LHCN-M2 (cell line): ENCODE measurements around the gene LHX1. TPM values are rescaled to one million over a fixed set of nuclear protein-coding genes. Genes with fewer than 3 reads are reported as not detected.

ENCODE experiments used
- DNase-seq: peaks from one replicate; pipeline ENCODE4 v3.0.0-alpha.2; 2012; ENCODE audit warnings: low read depth
- total RNA-seq: library from RNA; depleted of rRNA; stranded (reverse); fragments of >200 nt; gene quantifications from 2 replicates; pipeline ENCODE4 v1.2.3, GENCODE V29; 2014

LHX1 gene
- total RNA-seq, 1 experiment from 2014 or later, result not detected

DNA sequence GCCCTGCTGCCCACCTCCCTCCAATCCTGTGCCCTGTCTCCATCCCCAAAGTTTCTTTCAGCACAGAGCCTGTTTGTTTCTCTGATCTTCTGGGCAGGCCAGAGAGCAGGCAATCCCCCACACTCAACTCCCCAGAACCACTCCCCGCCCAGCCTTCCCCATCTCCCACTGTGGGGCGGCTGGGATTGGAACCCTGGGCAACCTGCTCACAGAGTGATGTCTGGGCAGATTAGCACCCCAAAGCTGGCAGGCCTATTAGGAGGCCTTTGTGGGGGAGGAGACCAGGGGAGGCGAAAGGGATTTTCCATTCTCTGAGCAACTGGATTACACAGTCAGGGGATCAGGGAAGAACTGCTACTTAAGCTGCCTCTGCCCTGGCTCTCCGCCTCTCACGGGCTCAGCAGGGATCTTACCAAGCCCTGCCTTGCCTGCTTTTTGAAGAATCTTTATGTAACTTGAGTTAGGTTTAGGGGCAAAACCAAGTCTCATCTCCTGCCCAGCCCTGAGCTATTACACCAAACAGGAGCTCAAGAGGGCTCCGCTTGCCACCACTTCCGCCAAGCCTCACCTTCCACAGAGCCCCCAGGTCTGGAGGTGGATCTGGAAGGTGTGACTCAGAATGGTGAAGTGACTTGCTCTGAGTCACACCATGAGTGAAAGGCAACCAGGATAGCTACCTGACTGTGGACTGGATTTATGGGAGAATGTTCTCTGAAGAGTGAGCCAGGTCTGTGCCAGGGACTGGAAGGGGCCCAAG, 16.0 kb upstream of the LHX1 start:
- no peak for DNase-seq

DNA sequence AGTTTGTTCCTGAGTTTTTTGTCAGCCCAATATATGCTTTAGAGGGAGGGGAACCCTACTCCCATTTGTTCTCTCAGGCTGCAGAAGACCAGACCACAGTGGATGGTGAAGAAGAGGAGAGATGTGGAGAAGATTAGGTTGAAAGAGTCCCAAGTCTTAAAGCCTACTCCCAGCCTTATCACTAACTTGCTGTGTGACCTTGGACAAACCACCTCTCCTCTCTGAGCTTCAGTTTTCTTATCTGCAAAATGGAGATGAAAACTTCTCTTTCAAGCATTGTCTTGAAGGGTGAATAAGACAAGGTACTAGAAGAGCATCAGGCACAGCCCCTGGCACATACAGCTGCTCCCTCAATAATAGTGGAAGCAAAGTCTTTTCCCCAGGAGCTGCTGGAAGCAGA, 15.1 kb upstream of the LHX1 start:
- no peak for DNase-seq

DNA sequence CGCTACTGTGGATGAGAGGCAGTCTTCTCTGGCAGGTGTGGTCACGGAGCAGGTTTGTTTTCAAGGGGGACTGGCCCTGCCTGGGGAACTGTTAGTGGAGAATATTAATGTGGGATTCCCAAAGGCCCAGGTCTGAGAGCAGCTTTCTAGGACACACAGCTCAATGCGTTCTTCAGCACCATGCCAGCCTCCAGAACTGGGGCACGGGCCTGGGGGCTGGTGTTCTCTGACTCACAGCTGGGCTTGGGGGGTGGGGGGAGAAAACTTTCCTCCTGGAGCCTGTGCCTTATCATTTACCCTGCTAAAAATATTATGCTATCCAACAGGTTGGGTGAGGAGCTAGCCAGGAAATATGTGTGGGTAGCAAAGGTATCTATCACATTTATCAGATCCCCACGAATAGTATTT, 13.5 kb upstream of the LHX1 start:
- no peak for DNase-seq

DNA sequence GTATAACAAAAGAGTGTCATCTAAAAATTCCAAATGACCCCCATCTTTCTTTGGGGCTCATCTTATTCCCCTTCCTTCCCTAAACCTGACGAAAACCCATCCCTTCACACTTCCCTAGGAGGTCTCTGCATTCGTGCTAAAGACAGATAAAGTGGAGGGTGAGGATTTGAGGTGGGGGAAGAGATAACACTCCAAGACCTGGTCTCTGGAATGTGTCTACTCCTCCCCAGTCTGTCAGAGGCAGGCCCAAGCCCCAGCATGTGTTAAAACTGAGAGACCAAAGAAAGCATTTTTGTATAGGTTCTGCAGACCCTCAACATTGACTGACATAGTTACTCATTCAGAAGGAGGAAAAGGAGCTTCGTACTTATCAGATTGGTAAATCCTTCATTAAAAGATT, 11.0 kb upstream of the LHX1 start:
- DNase-seq, result no peak

DNA sequence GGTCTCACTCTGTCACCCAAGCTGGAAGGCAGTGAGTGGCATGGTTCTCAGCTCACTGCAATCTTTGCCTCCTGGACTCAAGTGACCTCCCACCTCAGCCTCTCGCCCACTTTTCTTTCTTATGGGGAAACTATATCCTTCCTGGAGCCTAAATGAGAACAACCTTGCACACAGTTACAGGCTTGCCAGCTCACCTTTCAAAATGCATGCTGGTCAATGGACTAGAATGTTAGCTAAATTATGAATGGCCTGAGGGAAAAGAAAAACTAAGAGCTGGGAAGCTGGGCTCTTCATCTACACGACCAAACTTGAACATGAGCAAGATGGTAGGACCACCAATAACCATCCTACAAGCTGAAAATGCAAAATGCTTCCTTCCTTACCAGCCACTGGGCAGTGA, 10.6 kb upstream of the LHX1 start:
- no peak for DNase-seq

DNA sequence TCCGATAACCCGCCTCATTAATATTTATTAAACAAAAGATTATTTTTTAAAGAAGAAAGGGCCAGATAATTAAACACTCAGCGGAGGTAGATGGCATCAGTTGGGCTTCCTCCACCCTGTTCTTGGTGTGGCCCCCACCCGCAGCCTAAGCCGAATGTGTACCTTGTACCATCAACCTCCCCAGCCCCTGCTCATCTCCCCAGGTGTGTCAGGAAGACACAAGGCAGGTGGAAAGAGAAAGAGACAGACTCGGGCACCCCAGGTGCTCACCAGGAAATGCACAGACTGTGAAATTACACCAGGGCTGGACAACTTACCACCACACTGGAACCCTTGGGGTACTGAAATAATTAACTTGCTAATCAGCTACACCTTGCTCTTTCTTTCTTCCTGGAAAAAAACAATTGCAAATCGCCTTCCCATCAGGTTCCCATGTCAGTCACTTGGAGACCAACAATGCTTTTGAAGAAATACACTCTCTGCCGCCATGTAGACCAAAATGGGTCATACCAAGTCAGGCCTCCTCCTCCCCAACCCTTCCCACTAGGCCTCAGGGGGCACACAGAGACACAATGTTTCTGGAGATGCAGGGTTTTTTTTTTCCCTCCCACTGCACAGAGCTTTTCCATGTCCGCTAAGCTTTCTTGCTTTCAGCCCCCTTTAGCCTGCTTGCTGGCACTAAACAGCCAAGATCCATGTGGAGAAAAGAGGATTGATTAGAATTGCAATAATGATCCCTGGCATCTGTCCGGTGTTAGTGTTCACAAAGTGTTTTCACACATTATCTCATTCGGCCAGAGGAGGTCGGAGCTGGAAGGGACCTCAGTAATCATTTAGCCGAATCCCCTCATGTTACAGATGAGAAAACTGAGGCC, 8.6 kb upstream of the LHX1 start:
- DNase-seq, result no peak

DNA sequence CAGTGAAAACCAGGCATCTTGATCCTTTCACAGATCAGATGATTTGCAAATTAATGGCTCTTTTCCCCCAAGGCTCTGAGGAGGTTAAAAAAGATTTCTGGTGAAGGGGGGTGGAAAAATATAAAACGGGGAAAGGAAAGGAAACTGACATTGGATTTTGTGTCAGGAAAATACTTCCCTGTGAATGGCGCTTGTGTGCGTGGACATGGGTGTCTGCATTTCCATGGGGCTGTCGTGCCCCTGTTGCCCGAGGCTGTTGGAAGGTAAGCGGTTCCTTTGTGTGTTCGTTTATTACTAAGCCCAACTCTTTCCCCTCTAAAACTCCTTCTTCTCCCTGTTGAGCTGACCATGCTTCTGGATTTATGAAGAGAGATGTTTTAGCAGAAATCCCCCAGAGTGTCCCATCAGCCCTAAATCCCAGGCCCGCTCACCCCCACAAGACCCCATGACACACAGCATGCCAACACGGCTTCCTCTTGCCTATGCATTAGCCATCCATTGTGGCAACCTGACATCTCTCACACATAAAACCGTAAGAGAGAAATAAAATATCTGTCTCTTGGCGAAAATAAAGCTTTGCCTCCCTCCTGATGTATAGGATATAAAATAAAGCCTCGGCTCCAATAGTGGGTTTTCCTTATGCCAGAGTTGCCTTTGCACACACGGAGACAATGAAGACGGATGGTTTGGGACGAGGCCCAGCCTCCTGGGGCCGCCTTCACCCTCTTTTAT, 7.3 kb upstream of the LHX1 start:
- DNase-seq, result no peak

DNA sequence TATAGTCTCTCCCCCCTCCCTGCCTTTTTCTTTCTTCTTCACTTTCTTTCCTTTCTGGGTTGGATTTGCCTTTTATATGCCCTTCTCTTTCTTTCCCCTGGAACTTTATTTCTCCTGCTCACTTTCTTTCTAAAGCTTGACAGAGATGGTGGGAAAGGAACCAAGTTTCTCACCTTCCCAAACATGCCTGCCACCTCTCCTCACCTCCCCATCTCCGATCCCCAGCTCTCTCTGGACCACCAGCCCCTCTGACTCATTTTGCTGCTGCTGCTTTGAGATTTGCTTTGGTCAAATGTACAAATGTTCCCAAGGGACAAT, 6.7 kb upstream of the LHX1 start:
- DNase-seq, result no peak

DNA sequence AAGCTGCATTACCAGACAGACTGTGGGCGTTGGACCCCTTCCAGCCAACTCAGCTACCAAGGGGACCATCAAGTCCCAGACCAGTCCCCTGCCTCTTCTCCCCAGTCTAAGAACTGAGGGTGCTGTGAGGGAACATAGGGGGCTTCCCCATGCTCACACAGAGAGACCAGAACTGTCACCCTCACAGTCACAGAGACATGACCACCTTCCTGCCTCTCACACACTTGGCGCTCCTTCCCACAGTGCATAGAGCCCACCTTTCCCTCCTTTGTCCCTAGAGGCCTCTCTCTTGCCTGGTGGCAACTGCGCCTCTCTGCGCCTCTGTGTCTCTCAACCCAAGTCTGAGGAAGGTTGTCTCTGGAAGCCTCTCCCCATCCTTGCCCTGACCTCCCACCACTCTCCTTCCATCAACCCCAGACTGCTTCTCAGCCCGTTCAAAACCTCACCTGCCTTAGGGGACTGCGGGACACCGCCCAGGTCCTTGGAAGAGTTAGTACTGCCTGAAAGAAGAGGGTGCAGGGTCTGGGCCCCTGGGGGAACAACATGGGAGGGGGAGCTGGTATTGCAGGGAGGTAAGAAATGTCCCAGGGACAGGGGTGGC, 6.1 kb upstream of the LHX1 start:
- DNase-seq, result no peak

DNA sequence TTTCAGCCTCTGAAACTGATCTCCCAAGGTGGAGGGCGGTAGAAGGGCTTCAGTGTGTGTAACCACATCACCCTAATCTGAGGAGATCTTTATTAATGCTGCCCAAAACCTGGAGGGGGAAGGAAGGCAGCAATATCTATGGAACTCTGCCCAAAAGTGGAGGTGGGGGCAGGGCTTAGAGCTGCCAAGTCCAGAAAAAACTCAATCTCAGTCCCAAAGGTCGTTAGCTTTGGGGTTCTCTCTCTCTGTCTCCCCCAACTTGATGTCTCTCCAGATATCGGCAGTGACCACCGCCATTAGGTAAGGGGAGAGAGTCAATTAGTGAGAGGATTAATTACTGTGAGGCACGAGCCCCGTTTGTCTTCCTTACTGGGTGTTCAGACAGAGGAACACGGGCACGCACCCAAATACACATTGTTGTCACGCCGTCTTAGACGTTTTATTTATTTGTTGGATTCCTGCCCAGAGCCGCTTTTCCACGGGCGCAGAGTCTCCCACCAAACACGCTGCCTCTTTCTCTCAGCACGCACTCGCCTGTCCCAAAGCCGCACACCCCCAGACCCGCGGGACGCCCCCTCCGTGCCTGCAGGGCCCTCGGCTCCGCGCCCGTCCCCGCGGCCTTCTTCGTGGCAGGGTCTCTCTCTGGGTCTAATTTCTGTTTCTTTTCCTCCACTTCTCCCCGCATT, 5.4 kb upstream of the LHX1 start:
- DNase-seq, result no peak

DNA sequence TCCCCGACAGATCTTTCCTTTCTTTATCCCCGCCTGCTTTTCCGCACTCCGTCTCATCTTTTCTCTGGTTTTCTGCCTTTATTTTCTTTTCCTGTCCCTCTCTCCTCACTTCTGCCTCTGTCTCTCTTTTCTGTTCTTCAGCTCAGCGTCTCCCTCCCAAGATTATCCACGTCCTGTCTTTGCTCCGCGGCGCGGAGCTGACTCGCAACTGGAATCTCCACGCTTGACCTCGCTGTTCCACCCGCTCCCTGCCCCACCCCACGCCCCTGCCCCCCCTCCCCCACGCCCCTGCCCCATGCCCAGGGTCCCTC, 4.9 kb upstream of the LHX1 start:
- DNase-seq, result no peak

DNA sequence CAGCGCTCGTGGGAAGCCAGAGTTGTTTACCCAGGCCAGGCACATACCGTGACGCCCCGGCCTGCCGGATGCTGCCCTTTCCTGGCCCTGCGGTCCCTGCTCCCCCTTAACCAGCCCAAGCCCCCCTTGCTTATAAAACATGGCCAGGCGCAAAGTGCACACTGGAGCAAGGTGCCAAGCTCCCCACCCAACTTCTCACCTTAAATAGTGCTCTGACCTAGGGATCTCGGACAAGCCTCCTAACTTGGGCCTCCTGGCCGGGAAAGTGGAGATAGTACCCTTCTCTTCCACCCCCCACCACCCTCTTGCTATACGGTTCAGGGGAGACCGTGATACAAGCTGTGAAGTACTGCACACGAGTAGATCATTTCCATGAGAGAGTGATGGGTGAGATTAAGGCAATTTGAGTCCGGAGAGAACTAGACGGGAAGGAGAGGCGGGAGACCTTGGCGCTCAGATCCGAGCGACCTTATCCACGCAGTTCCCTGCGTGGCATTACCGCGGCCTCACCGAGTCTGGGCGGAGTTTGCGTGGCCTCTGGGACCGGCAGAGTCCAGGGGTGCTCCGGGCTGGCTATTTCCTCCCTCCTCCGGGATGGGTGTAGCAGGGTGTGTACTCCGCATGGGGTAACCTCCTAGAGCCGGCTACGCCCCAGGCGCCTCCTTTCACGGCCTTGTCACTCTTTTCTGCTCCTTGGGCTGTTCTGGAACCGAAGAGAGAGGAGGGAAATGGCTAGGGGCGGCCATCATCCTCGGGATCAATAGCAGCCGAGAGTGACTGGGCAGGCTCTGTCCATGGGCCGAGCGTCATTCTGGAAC, 4.4 kb upstream of the LHX1 start:
- DNase-seq, result no peak

DNA sequence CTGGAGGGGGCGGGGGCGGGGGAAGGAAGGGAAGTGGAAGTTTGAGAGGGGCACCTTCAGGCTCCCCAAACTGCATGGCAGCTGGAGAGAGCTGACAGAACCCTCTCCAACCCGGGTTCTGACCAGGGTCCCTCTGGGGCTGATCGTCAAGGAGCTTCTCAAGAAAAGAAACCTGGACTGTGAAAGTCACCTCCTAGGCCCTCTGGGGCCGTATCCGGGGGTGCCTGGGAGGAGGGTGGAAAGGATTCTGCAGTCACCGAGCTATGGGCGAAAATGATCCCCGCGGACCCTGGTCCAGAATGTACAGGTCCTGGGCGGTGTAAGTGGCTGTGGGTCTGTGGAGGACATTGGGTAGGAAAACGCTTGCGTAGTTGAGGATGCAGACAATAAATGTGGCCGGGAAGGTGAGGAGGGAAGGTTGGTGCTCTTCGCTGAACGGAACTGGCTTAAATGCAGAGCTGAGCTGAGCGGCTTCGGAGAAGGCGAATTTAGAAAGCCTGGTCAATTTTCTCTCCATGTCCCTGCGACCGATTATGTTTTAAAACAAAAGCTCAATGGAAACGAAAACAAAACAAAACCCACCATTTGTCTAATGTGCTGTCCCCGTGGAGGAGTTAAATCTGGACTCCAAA, 3.6 kb upstream of the LHX1 start:
- no peak for DNase-seq

DNA sequence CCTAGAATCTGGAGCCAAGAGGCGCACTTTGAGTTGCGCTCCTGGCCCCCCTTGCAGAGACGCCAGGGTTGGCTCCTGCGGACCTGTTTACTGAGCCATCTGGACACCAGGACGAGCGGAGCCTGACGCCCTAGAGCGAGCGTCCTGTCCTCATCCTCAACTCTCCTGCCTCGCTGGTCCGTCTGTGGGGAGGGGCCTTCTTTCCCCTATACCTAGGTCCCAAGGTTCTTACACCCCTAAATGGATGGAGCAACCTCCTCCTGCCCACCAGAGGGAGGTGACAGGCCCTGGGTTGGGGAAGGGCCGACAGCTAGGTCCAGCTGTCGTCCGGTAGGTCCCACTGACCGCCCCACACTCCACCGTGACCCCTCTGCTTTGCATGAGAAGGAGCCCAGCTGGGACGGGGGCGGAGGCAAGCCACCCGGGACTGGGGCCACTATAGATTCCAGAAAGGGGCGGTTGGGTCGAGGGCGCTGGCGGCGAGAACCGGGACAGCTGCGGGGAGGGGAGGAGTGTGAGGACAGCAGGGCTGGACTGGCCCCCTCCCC, 3.1 kb upstream of the LHX1 start:
- DNase-seq, result no peak

DNA sequence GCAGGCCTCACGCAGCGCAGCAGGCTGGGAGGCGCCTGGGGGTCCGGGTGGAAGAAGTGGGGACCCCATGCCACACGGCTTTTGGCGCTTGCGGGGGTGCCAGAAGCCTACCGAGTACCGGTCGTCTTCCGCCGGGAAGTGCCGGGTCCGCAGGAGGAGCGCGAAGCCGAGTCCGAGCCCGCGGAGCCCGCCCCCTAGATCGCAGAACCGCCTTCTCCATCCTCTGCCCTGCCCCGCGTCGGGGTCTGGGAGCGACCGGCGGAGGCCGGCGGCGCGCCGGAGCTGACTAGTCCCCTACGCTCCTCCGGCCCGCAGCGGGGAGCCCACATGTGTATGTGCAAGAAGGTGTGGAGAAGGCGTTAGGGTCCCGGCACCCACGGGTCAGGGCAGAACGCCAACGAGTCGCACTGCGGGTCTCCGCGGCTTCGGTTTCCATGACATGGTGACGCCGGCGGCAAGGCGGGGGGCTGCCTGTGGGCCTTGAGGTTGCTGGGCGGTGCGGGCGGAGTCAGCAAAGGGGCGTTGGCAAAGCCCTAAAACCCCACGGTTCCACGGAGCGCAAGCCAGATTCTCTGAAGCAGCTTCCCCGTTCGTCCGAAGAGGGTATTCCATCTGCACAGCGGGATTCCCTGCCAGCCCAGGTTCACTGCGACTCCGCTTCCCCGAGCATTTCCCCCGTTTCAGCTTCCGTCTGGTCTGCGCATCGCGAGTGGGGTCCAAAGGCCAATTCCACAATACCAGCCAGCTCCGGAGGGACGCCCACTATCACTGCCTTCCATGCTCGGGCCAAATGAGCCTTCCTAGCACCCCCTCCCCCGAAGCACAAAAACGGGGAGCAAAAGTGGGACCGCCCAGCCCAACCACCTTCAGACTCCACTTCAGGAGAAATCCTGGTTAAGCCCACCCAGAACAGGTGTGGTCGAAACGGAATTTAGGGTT, 2.3 kb upstream of the LHX1 start:
- DNase-seq, result no peak

DNA sequence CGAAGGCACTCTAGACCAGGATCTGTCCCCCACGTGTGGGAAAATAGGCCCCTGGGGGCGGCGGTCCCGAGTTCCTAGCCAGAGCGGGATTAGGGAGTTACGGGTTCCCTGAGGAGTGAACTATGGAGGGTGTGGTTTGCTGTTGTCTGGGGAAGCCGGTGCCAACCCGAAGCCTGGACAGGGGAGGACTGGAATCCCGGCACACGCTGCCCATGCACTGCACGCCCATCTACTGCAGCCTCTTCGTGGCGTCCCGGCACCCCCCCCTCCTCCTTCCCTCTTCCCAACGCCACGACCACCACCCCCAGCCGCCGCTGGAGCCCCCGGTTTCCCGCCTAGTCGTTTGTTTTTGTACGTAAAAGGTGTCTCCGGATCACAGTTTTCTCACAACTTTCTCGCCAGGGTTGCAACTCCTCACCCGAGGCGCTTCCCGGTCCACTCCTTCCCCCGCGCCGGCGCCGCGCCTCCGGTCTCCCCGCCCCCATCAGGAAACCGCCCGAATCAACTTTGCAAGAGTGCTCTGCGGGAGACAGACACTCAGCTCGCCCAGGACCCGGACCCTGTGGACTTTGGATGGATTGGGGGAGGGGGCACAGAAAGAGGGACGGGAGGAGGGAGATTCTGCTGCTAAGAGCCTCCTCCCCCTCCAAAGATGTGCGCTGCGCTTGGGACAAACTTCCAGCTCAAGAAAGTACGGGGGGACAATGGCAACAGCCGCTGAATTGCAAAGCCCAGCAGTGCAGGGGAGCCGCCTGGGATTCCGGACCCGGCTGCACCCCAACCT, 1.4 kb upstream of the LHX1 start:
- no peak for DNase-seq

DNA sequence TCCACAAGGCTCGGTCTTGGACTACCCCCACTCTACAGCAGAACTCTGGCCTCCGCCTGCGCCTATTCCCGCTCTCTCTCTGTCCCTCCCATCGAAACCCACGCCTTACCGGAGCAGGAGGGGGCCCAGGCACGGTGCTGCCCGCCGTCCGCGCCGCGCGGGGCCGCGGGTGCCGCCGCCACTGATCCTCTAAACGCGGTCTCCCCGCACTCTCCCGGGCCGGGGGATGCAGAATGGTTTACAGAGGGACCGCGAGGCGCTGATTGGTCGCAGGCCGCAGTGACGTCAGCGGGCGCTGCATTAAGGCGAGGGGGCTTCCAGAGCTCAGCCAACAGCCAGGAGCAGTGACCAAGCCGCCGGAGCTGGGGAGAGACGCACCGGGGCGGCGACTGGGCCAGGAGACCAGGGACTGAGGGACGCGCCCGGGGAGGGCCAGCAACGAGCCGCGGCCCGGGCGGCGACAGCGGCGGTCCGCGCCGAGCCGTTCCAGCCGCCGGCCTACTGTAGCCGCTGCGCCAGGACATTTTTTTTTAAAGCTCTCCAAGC, 747 bp upstream of the LHX1 start:
- DNase-seq, result no peak
